K562 (cell line): ENCODE results near the gene VGLL3. TPM values are rescaled to one million over a fixed set of nuclear protein-coding genes. Genes with fewer than 3 reads are reported as not detected.
A peak's percentile ranks its signal among the peaks of the same experiment; 100 is the strongest.

ENCODE experiments used
- ATAC-seq: fragments of 200-7000 bp; cut with Tn5 transposase; 3 replicates; pipeline ENCODE4 v1.9.1; 2020; ENCODE audit warnings: moderate library complexity
- BruUV-seq: library from RNA; stranded (reverse); fragments of 400-500 nt; replicated peaks from 2 replicates; lab custom pipeline; 2021; lab: Mats Ljungman, UMichigan
- CTCF ChIA-PET: fragments of 300-600 bp; formaldehyde crosslinking; extraction: SDS; loops from one replicate; lab custom pipeline; 2021; ENCODE audit warnings: low intra/inter-chr PET ratio; lab: Yijun Ruan, JAX
- POLR2A ChIA-PET: fragments of 300-600, 350-650 bp; sonication (Branson Sonifier 250); formaldehyde crosslinking; extraction: SDS; loops from one replicate; lab custom pipeline; 2021; ENCODE audit warnings: antibody characterized with exemption, inconsistent platforms; lab: Yijun Ruan, JAX
- DNase-seq, 4 experiments: peaks; one replicate each; pipeline versions ENCODE4 v3.0.0 to v3.0.0-alpha.2; 2011 to 2018; ENCODE audit warnings: low spot score in 3 of 4, mixed read lengths in 3 of 4; ENCODE audit errors: extremely low read depth in 1 of 4
- FAIRE-seq: peaks from 2 replicates; lab custom pipeline; 2011; peaks lifted over from hg19 to GRCh38; lab: Jason Lieb, UNC
- H2AFZ ChIP-seq: 2 replicates; pipeline ENCODE4 v1.6.0; 2011; ENCODE audit warnings: low read depth, low read length, control low read depth, inconsistent platforms
- H3K27ac ChIP-seq: fragments of 200-600 bp; 3 replicates; pipeline ENCODE4 v1.8.0; 2011; ENCODE audit warnings: low read depth, mild to moderate bottlenecking, control low read depth, inconsistent platforms, low read length, moderate library complexity, mixed read lengths; ENCODE audit errors: extremely low read depth
- H3K27me3 ChIP-seq, 2 experiments: fragments of 300-600 bp in 1 of 2; 2 replicates in 1 of 2; 3 replicates in 1 of 2; pipeline versions ENCODE4 v1.6.0 to v1.8.0; 2011; ENCODE audit warnings: inconsistent platforms in 2 of 2, low read length in 2 of 2, mild to moderate bottlenecking in 1 of 2, mixed read lengths in 1 of 2, moderate library complexity in 1 of 2; ENCODE audit not compliant: control insufficient read depth in 2 of 2, insufficient read depth in 2 of 2
- H3K36me3 ChIP-seq: fragments of 300-600 bp; 3 replicates; pipeline ENCODE4 v1.8.0; 2011; ENCODE audit warnings: mild to moderate bottlenecking, low read length, inconsistent platforms; ENCODE audit not compliant: control insufficient read depth, insufficient read depth
- H3K4me1 ChIP-seq, 2 experiments: fragments of 200-600 bp in 1 of 2; replicated peaks in 1 of 2; 2 replicates in 1 of 2; 3 replicates in 1 of 2; pipeline versions ENCODE4 v1.5.1 to v1.8.0; 2011; ENCODE audit warnings: inconsistent platforms in 2 of 2, low read length in 2 of 2, mild to moderate bottlenecking in 1 of 2, mixed read lengths in 1 of 2, moderate library complexity in 1 of 2; ENCODE audit not compliant: control insufficient read depth in 2 of 2, insufficient read depth in 2 of 2
- H3K4me2 ChIP-seq: 2 replicates; pipeline ENCODE4 v1.6.1; 2011; ENCODE audit warnings: low read length, control low read depth, inconsistent platforms, mixed read lengths; ENCODE audit not compliant: insufficient read depth
- H3K4me3 ChIP-seq: fragments of 200-600 bp; sonication (generic), shearing (Covaris generic); 2 replicates; pipeline ENCODE4 v1.5.1; 2016; ENCODE audit warnings: control low read depth, inconsistent platforms
- H3K79me2 ChIP-seq: fragments of 200-600 bp; 3 replicates; pipeline ENCODE4 v1.8.0; 2011; ENCODE audit warnings: low read length, inconsistent platforms; ENCODE audit not compliant: control insufficient read depth, insufficient read depth
- H3K9ac ChIP-seq, 2 experiments: 2 replicates each; pipeline versions ENCODE4 v1.6.0 to v1.6.1; 2011; ENCODE audit warnings: low read depth in 2 of 2, low read length in 2 of 2, control low read depth in 1 of 2, inconsistent platforms in 1 of 2, mild to moderate bottlenecking in 1 of 2, mixed read lengths in 1 of 2; ENCODE audit not compliant: insufficient read depth in 1 of 2
- H3K9me1 ChIP-seq: one replicate; pipeline ENCODE4 v1.6.0; 2011; ENCODE audit warnings: inconsistent platforms, mild to moderate bottlenecking, low read length, moderate library complexity; ENCODE audit not compliant: control insufficient read depth, insufficient read depth
- H3K9me3 ChIP-seq: replicated peaks from 2 replicates; pipeline ENCODE4 v1.5.1; 2011; ENCODE audit warnings: low read depth, low read length, inconsistent platforms; ENCODE audit not compliant: control insufficient read depth, insufficient read depth
- H4K20me1 ChIP-seq: replicated peaks from 2 replicates; pipeline ENCODE4 v1.6.1; 2011; ENCODE audit warnings: low read length, inconsistent platforms, mixed read lengths; ENCODE audit not compliant: control insufficient read depth, insufficient read depth
- ATF3 ChIP-seq, 2 experiments: fragments of 450-650 bp in 1 of 2; sonication (generic) in 1 of 2; formaldehyde crosslinking in 1 of 2; IDR thresholded peaks in 1 of 2; conservative IDR thresholded peaks in 1 of 2; 2 replicates each; pipeline versions ENCODE4 v1.6.1 to v1.8.1; 2016 to 2023; ENCODE audit warnings: mild to moderate bottlenecking in 2 of 2, moderate library complexity in 2 of 2, inconsistent platforms in 1 of 2, missing genetic modification reagents in 1 of 2
- CLOCK ChIP-seq: fragments of 250-450 bp; sonication (Bioruptor Pico); IDR thresholded peaks from 2 replicates; pipeline ENCODE4 v1.4.0; 2020; ENCODE audit warnings: mild to moderate bottlenecking, moderate library complexity, borderline replicate concordance
- FOSL1 ChIP-seq: fragments of 200-800 bp; sonication (Bioruptor generic); conservative IDR thresholded peaks from 2 replicates; pipeline ENCODE4 v1.6.1; 2016; ENCODE audit warnings: missing genetic modification characterization, missing compliant biosample characterization
- WGBS: fragments of 100-300 bp; shearing (Covaris generic); methylation state at CpG from one replicate; pipeline ENCODE4 v1.1.6; 2016; ENCODE audit warnings: low coverage, mixed read lengths; ENCODE audit not compliant: insufficient coverage; ENCODE audit errors: missing lambda C conversion rate; 5-methylcytosine and 5-hydroxymethylcytosine counted together
- in situ Hi-C: fragments of 300-500 bp; cut with MboI; formaldehyde crosslinking; loops from 4 replicates; pipeline ENCODE4 v1.15.0; 2018; ENCODE audit warnings: inconsistent platforms, mixed read lengths
- intact Hi-C: fragments of 100-400 bp; cut with micrococcal nuclease; formaldehyde crosslinking; loops from 2 replicates; pipeline ENCODE4 v1.14.2; 2022
- polyA plus RNA-seq, 8 experiments: library from polyadenylated mRNA; depleted of rRNA in 4 of 8; stranded (reverse) in 5 of 8; unstranded in 3 of 8; fragments of >200 nt; fragmentation: Nextera tagmentation in 2 of 8; fragmentation: Illumina TruSeq in 1 of 8; extraction: Ambion mirVana in 2 of 8; extraction: Trizol in 1 of 8; gene quantifications; 2 replicates each; pipeline versions ENCODE4 v1.2.1 to v1.2.3, GENCODE V29; 2011 to 2014; ENCODE audit warnings: inconsistent platforms in 1 of 8, missing spikeins in 1 of 8
- total RNA-seq, 7 experiments: library from RNA; depleted of rRNA in 6 of 7; stranded (reverse); fragments of >200 nt in 6 of 7; fragmentation: Illumina TruSeq in 2 of 7; extraction: Trizol in 2 of 7; gene quantifications; 2 replicates each; pipeline versions ENCODE4 v1.2.1 to v1.2.3, GENCODE V29; 2011 to 2021; ENCODE audit warnings: low replicate concordance in 1 of 7

The VGLL3 gene
- total and polyA plus RNA-seq, 9 of the 15 experiments (the other 6 are each of a cell fraction or from before 2014, with no cell fraction given), result under 0.01 to 0.09 (median 0.04) TPM; not detected in 6

GRCh38 chr3:86973440-86973839, 17.5 kb downstream of the VGLL3 start:
- H3K79me2 ChIP-seq, result no peaks in the 10 kb centered on the region
- H3K4me2 ChIP-seq, result no peak overlapping the region
- no TSS peak for BruUV-seq
- TF ChIP-seq ATF3 (IDR thresholded peaks at IDR 0.05) (0 out of 2 replicates have a peak, but pooled peaks have one; percentile 12), ATF3 (CRISPR knock-in tag; conservative IDR thresholded peaks at IDR 0.05) (no peak), FOSL1 (no peak), CLOCK (CRISPR knock-in tag) (no peak)
- POLR2A ChIA-PET, result no interaction called here
- no peak overlapping the region for H2AFZ ChIP-seq
- H3K36me3 ChIP-seq, result no peaks in the 10 kb centered on the region
- H4K20me1 ChIP-seq, result no peaks in the 10 kb centered on the region
- no peak overlapping the region for H3K4me3 ChIP-seq
- DNase-seq (no peak), FAIRE-seq (no peak), ATAC-seq (no peak)
- intact Hi-C loops (no loop called here), in situ Hi-C loops (no loop called here)
- 0% methylated on average over 3 of the region's 3 CpGs for WGBS
- no peak overlapping the region for H3K27ac ChIP-seq
- CTCF ChIA-PET, result no interaction called here
- no peaks in the 10 kb centered on the region for H3K9me1 ChIP-seq
- H3K9me3 ChIP-seq, result no peaks in the 10 kb centered on the region
- H3K4me1 ChIP-seq, result no peaks in the 10 kb centered on the region
- no peaks in the 10 kb centered on the region for H3K27me3 ChIP-seq
- H3K9ac ChIP-seq, result no peak overlapping the region
